ENCODE measurements around the gene KCNJ12.

- TF ChIP-seq EZH2 (IDR thresholded peaks at IDR 0.05) (no peak), POLR2AphosphoS5 (IDR thresholded peaks at IDR 0.05; ENCODE audit: borderline replicate concordance, low read depth, low read length) (no peak), FOXP2 (optimal IDR thresholded peaks at IDR 0.05; ENCODE audit: control extremely low read depth, extremely low read length, insufficient read depth) (no peak)
Observed at GRCh38 chr17:21463779-21464407, 87.7 kb downstream of the KCNJ12 start.
